ENCODE results near the gene CHERP. TPM values are rescaled to one million over a fixed set of nuclear protein-coding genes. Genes with fewer than 3 reads are reported as not detected.
A peak's percentile ranks its signal among the peaks of the same experiment; 100 is the strongest.

Gene CHERP
- total and polyA plus RNA-seq, 3 experiments from 2014 or later, result 20.3 to 74.2 (median 73.1) TPM

DNA sequence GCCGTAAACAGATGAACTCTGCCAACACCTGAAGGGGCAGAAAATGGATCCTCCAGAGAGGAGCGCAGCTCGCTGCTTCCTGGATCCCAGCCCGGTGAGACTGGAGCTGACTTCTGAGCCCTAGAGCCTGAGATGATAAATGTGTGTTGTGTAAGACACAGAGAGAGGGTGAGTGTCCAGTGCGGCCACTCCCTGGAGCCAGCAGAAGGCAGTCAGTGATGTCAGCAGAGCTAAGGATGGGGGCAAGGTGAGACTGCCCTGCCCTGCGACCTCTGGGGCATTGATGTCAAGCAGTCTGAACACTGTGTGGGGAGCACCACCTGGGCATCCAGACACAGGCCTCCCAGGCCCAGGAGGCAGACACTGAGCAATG, 39.7 kb upstream of the CHERP start:
- H3K9me3 Mint-ChIP-seq, result no peaks in the 10 kb centered on the region
- H3K4me3 ChIP-seq (ENCODE audit: low read length), result no peak overlapping the region
- peaks cover 55 to 80% (median 67%) of the 10 kb centered on the region in 3 donors for H3K4me1 Mint-ChIP-seq
- H3K4me1 ChIP-seq (ENCODE audit: insufficient read depth, low read length), result peaks cover 56% of the 10 kb centered on the region
- DNase-seq, result no peak
- H3K9me3 ChIP-seq (ENCODE audit: low read length), result no peaks in the 10 kb centered on the region
- H3K27me3 ChIP-seq (ENCODE audit: insufficient read depth, low read length, poor library complexity, severe bottlenecking), result no peaks in the 10 kb centered on the region
- H3K27ac ChIP-seq (ENCODE audit: low read depth, low read length), result peak overlapping the region; percentile 20
- H3K36me3 ChIP-seq (ENCODE audit: insufficient read depth, low read length), result peaks cover 15% of the 10 kb centered on the region
- H3K4me3 Mint-ChIP-seq, result peak overlapping the region in 2 of 7 donors; percentile 15 to 40
- POLR2A ChIA-PET, result no interaction called here
- H3K36me3 Mint-ChIP-seq, result peaks cover 0 to 28% (median 5%) of the 10 kb centered on the region in 3 donors
- H3K27me3 Mint-ChIP-seq, result peaks cover 0 to 6% of the 10 kb centered on the region in 2 donors
- CTCF ChIA-PET, result interaction anchor here (0.9 kb wide), 1 partner anchor 9 kb away, joined by 3 read pairs; no protein-coding TSS in a partner anchor
- H3K27ac Mint-ChIP-seq, result peak overlapping the region in 6 of 8 donors; percentile 32 to 99 (median 80)

DNA sequence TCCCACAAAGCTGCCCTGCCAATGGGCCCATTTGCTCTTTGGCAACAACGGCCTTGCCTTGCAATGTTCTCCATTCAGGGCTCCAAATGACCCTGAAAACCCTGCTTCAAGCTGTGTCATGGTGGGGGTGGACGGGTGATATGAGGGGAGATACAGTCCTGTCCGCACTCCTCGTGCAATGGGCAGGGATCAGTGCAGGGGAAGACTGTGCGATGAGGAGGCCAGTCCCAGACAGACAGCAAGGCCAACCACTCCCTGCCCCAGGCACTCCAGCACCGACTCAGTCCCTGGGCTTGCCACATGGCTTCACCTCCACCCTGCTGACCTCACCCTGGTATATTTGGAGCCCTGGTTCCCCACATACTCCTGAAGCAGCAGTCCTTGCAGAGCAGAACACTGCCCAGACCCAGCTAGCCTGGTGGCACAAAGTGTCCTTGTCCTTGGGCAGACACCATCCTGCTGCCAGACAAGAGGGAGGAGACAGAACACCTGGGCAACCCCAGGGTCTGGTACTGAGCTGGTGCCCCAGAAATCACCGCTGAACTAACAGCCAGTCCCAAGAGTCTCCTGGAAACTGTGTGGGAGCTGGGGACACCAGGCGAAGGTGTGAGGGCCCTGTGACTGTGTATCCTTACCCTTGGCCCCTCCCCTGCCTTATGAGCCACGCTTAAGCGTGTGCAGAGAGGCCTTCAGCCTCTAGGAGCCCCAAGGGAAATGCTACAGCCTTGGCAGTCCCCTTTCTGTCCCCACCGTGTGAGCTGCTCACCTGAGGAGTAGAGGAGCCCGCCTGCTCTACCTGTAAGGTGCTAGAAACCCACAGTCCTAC, 39.1 kb upstream of the CHERP start:
- Mint-ChIP-seq H3K4me3 (peak overlapping the region in 4 of 7 donors; percentile 23 to 41 (median 38)), H3K4me1 (peaks cover 49 to 76% (median 62%) of the 10 kb centered on the region in 3 donors), H3K27me3 (peaks cover 0 to 6% of the 10 kb centered on the region in 2 donors), H3K36me3 (peaks cover 0 to 30% (median 6%) of the 10 kb centered on the region in 3 donors), H3K27ac (peak overlapping the region in 5 of 8 donors; percentile 45 to 99 (median 84)), H3K9me3 (no peaks in the 10 kb centered on the region)
- Histone ChIP-seq H3K4me1 (ENCODE audit: insufficient read depth, low read length) (peaks cover 50% of the 10 kb centered on the region), H3K4me3 (ENCODE audit: low read length) (no peak overlapping the region), H3K27ac (ENCODE audit: low read depth, low read length) (peak overlapping the region; percentile 20), H3K36me3 (ENCODE audit: insufficient read depth, low read length) (peaks cover 15% of the 10 kb centered on the region), H3K9me3 (ENCODE audit: low read length) (no peaks in the 10 kb centered on the region), H3K27me3 (ENCODE audit: insufficient read depth, low read length, poor library complexity, severe bottlenecking) (no peaks in the 10 kb centered on the region)
- ChIA-PET POLR2A (no interaction called here), CTCF (no interaction called here)
- no peak for DNase-seq

DNA sequence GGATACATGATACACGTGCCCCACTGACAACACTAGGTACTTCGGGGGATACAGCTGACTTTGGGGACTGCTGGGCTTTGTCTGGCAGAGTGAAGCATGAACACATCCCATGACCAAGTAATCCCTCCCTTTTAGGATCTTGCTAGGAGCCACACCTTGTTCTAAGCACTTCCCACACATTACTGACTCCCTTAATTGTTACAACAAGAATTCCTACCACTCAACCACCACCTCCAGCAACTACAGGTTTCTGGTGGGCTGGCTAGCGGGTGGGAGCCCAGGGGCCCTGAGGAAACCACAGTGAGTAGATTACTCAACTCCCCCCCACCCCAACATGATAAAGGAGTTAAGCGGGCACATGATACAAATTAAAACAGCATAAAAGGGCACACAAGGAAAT, 37.1 kb upstream of the CHERP start:
- Histone ChIP-seq H3K4me3 (ENCODE audit: low read length) (no peak overlapping the region), H3K27ac (ENCODE audit: low read depth, low read length) (no peak overlapping the region), H3K27me3 (ENCODE audit: insufficient read depth, low read length, poor library complexity, severe bottlenecking) (no peaks in the 10 kb centered on the region), H3K4me1 (ENCODE audit: insufficient read depth, low read length) (peaks cover 42% of the 10 kb centered on the region), H3K9me3 (ENCODE audit: low read length) (no peaks in the 10 kb centered on the region), H3K36me3 (ENCODE audit: insufficient read depth, low read length) (peaks cover 15% of the 10 kb centered on the region)
- H3K9me3 Mint-ChIP-seq, result no peaks in the 10 kb centered on the region
- ChIA-PET CTCF (no interaction called here), POLR2A (no interaction called here)
- H3K27ac Mint-ChIP-seq, result peak overlapping the region in 6 of 8 donors; percentile 25 to 87 (median 58)
- peaks cover 0 to 48% (median 7%) of the 10 kb centered on the region in 3 donors for H3K36me3 Mint-ChIP-seq
- H3K4me3 Mint-ChIP-seq, result peak overlapping the region in 1 of 7 donors; percentile 31
- peaks cover 41 to 73% (median 51%) of the 10 kb centered on the region in 3 donors for H3K4me1 Mint-ChIP-seq
- DNase-seq, result no peak
- peaks cover 0 to 6% of the 10 kb centered on the region in 2 donors for H3K27me3 Mint-ChIP-seq

DNA sequence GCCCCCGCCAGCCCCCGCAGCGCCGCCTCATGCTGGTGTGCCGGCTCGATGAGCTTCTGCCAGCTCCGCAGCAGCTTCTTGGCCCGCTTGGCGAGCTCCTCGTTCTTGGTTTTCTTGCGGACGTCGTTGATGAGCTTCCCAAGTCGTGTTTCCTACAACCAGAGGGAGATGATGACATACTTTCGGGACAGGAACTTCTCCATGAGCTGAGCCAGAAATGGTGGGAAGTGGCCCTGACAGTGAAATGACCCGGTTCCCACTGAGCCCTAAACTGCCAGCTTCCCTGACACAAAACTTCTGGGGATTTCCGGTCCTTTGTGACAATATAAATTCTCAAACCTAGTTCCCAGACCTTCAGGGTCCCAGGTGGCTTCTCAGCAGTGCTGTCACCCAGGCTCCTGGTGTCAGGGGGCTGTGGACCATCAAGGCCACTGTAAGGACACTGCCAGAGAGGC, 35.3 kb upstream of the CHERP start:
- Mint-ChIP-seq H3K4me3 (peak overlapping the region in 2 of 7 donors; percentile 39 to 51), H3K27ac (peak overlapping the region in 3 of 8 donors; percentile 42 to 74 (median 74)), H3K36me3 (peaks cover 0 to 60% (median 10%) of the 10 kb centered on the region in 3 donors), H3K4me1 (peaks cover 39 to 73% (median 50%) of the 10 kb centered on the region in 3 donors), H3K9me3 (no peaks in the 10 kb centered on the region), H3K27me3 (peaks cover 0 to 2% of the 10 kb centered on the region in 2 donors)
- ChIA-PET POLR2A (no interaction called here), CTCF (interaction anchor here (0.9 to 1.2 kb wide), 2 partner anchors 10 to 28 kb away, joined by 3 read pairs; no protein-coding TSS in a partner anchor)
- Histone ChIP-seq H3K27me3 (ENCODE audit: insufficient read depth, low read length, poor library complexity, severe bottlenecking) (no peaks in the 10 kb centered on the region), H3K27ac (ENCODE audit: low read depth, low read length) (no peak overlapping the region), H3K9me3 (ENCODE audit: low read length) (no peaks in the 10 kb centered on the region), H3K36me3 (ENCODE audit: insufficient read depth, low read length) (peaks cover 15% of the 10 kb centered on the region), H3K4me1 (ENCODE audit: insufficient read depth, low read length) (peaks cover 42% of the 10 kb centered on the region), H3K4me3 (ENCODE audit: low read length) (no peak overlapping the region)
- DNase-seq, result no peak

DNA sequence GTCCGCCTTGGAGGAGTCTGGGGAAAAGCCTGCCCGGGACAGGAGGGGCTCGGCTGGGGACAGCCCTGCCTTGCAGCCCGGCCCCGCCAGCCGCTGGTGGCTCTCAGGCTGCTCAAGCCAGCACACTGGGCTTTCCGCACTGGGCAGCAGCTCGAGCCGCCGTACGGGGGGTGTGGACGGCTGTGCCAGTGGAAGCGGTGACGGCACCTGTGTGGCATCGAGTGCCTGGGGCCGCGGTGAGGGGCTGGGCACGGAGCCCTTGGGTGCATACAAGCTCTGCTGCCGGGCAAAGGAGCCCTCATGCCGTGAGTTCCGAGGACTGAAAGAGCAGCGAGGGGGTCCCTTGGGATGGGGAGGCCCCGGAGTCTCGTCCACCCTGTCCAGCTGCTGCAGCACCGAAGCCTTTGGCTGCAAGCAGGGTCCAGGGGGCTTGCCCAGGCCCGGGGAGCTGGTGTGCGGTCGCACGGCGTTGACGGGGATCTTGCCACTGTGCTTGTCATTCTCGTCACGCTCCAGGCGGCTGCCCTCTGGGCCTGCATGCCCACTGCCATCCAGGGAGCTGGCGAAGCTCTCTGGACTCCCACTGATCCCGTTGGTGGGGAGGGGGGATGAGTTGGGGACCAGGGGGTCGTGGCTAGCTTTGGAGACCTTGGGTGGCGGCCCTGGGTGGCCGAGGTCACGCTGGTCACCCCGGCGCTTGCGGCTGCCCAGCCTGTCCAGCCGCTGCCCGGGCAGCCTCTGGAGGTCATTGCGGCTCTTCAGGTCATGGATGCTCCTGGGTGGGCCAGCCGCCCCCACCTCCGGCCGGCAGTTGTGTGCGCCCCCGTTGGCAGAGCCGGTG, 34.7 kb upstream of the CHERP start:
- H3K4me3 ChIP-seq (ENCODE audit: low read length), result no peak overlapping the region
- H3K27ac ChIP-seq (ENCODE audit: low read depth, low read length), result no peak overlapping the region
- Mint-ChIP-seq H3K36me3 (peaks cover 0 to 63% (median 10%) of the 10 kb centered on the region in 3 donors), H3K27ac (peak overlapping the region in 2 of 8 donors; percentile 74 to 91), H3K4me1 (peaks cover 41 to 70% (median 48%) of the 10 kb centered on the region in 3 donors), H3K9me3 (no peaks in the 10 kb centered on the region), H3K27me3 (peaks cover 0 to 2% of the 10 kb centered on the region in 2 donors), H3K4me3 (peak overlapping the region in 1 of 7 donors; percentile 84)
- no peaks in the 10 kb centered on the region for H3K9me3 ChIP-seq (ENCODE audit: low read length)
- H3K4me1 ChIP-seq (ENCODE audit: insufficient read depth, low read length), result peaks cover 35% of the 10 kb centered on the region
- H3K36me3 ChIP-seq (ENCODE audit: insufficient read depth, low read length), result peaks cover 15% of the 10 kb centered on the region
- ChIA-PET POLR2A (no interaction called here), CTCF (interaction anchor here (0.9 to 1.2 kb wide), 2 partner anchors 11 to 29 kb away, joined by 3 read pairs; no protein-coding TSS in a partner anchor)
- no peaks in the 10 kb centered on the region for H3K27me3 ChIP-seq (ENCODE audit: insufficient read depth, low read length, poor library complexity, severe bottlenecking)
- DNase-seq, result no peak

DNA sequence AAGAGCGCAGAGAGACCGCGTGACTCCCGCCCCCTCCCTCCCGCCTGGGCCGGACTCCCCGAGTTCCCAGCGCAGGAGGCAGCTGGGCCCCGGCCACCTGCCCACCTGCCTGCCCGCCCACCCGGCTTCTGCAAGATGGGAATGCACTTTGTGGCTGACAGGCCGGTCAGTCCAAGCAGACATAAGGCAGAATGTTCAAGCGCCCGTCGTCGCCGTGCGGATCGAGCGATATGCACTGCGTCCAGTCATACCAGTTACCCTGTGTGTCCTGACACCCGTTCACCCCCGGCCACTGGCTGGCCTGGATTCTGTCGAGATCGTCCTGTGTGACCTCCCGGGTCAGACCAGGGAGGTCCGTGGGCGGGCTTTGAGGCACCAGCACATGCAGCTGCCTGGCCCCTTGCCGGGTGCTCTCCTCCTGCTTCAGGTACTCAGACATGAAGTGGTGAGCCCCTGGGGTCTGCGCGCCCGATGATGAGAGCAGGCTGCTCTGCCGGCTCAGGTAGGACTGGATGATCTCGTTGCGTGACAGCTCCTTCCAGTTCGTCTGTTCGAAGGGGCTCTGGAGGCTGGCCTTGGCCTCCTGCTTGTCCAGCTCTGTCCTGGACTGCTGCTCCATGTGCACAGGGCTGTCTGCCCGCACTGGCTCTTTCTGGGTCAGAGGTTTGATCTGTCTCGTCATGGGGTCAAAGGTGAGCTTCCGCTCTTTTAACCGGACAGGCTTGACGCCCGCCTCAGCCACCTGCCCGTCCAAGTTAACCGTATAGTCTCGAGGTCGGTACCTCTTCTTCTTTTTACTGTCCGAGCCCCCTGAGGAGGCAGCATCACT, 33.8 kb upstream of the CHERP start:
- Mint-ChIP-seq H3K27me3 (peaks cover 0 to 2% of the 10 kb centered on the region in 2 donors), H3K27ac (peak overlapping the region in 1 of 8 donors; percentile 91), H3K36me3 (peaks cover 0 to 63% (median 10%) of the 10 kb centered on the region in 3 donors), H3K9me3 (no peaks in the 10 kb centered on the region), H3K4me3 (peak overlapping the region in 3 of 7 donors; percentile 2 to 84 (median 35)), H3K4me1 (peaks cover 47 to 72% (median 50%) of the 10 kb centered on the region in 3 donors)
- peaks cover 34% of the 10 kb centered on the region for H3K4me1 ChIP-seq (ENCODE audit: insufficient read depth, low read length)
- no peaks in the 10 kb centered on the region for H3K9me3 ChIP-seq (ENCODE audit: low read length)
- no peak for DNase-seq
- H3K27ac ChIP-seq (ENCODE audit: low read depth, low read length), result no peak overlapping the region
- H3K36me3 ChIP-seq (ENCODE audit: insufficient read depth, low read length), result peaks cover 15% of the 10 kb centered on the region
- H3K27me3 ChIP-seq (ENCODE audit: insufficient read depth, low read length, poor library complexity, severe bottlenecking), result no peaks in the 10 kb centered on the region
- ChIA-PET CTCF (interaction anchor here (1.2 kb wide), 1 partner anchor 12 kb away, joined by 3 read pairs; no protein-coding TSS in a partner anchor), POLR2A (no interaction called here)
- H3K4me3 ChIP-seq (ENCODE audit: low read length), result no peak overlapping the region

DNA sequence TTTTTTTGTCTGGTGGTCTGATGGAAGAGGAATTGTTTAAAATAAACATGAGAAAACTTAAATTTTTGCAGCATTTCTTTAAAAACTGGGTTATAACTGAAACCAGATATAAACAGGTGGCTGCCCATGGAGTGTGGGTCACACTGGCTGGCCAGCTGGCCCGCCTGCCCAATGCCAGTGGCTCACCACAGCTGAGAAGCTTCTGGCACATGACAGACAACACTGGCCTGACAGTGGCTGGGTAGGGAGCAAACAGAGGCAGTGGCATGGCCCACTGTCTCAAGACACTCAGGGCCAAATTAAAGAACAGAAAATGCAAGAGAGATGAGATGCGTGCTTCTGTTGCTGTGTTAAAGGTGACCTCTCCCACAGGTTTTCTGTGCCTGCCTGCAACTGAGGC, 33.0 kb upstream of the CHERP start:
- H3K36me3 ChIP-seq (ENCODE audit: insufficient read depth, low read length), result peaks cover 17% of the 10 kb centered on the region
- no peak overlapping the region for H3K27ac ChIP-seq (ENCODE audit: low read depth, low read length)
- peak overlapping the region in 4 of 7 donors; percentile 8 to 68 (median 20) for H3K4me3 Mint-ChIP-seq
- ChIA-PET POLR2A (no interaction called here), CTCF (no interaction called here)
- peaks cover 40% of the 10 kb centered on the region for H3K4me1 ChIP-seq (ENCODE audit: insufficient read depth, low read length)
- no peak overlapping the region for H3K4me3 ChIP-seq (ENCODE audit: low read length)
- H3K27me3 ChIP-seq (ENCODE audit: insufficient read depth, low read length, poor library complexity, severe bottlenecking), result no peaks in the 10 kb centered on the region
- peaks cover 0 to 62% (median 10%) of the 10 kb centered on the region in 3 donors for H3K36me3 Mint-ChIP-seq
- DNase-seq, result no peak
- H3K27me3 Mint-ChIP-seq, result peaks cover 0 to 2% of the 10 kb centered on the region in 2 donors
- no peaks in the 10 kb centered on the region for H3K9me3 ChIP-seq (ENCODE audit: low read length)
- H3K4me1 Mint-ChIP-seq, result peaks cover 51 to 72% (median 53%) of the 10 kb centered on the region in 3 donors
- H3K9me3 Mint-ChIP-seq, result no peaks in the 10 kb centered on the region
- peak overlapping the region in 5 of 8 donors; percentile 16 to 91 (median 73) for H3K27ac Mint-ChIP-seq

Measured in CD8-positive, alpha-beta memory T cell (primary cell).